Testis (tissue), 3 donors: ENCODE measurements around the gene GFI1. TPM values are rescaled to one million over a fixed set of nuclear protein-coding genes. Genes with fewer than 3 reads are reported as not detected.

Experiments used
- DNase-seq: peaks from one replicate; pipeline ENCODE4 v3.0.0-alpha.2; 2019
- H3K27ac ChIP-seq, 2 donors: fragments of 200-600 bp; sonication (generic); one replicate each; pipeline ENCODE4 v1.5.1; 2019
- H3K27me3 ChIP-seq: fragments of 200-600 bp; sonication (generic); one replicate; pipeline ENCODE4 v1.5.1; 2019
- H3K36me3 ChIP-seq: fragments of 200-600 bp; sonication (generic); one replicate; pipeline ENCODE4 v1.5.1; 2017; ENCODE audit warnings: low read depth; ENCODE audit errors: missing control alignments
- H3K4me1 ChIP-seq: fragments of 200-600 bp; sonication (generic); one replicate; pipeline ENCODE4 v1.5.1; 2019
- H3K4me3 ChIP-seq, 2 donors: fragments of 200-600 bp; sonication (generic); one replicate each; pipeline ENCODE4 v1.5.1; 2017 to 2019
- H3K9me3 ChIP-seq: fragments of 200-600 bp; sonication (generic); one replicate; pipeline ENCODE4 v1.5.1; 2017
- POLR2A ChIP-seq: fragments of 450-650 bp; IDR thresholded peaks from one replicate; pipeline ENCODE4 v1.6.1; 2017; ENCODE audit warnings: antibody characterized with exemption, mild to moderate bottlenecking, moderate library complexity
- WGBS, 2 donors: methylation state at CpG; one replicate each; pipeline ENCODE4 v1.1.5; 2018; 5-methylcytosine and 5-hydroxymethylcytosine counted together
- intact Hi-C: fragments of 100-400 bp; cut with DNase I; formaldehyde crosslinking; loops from one replicate; pipeline ENCODE4 v1.15.1; 2023; ENCODE audit warnings: low total_unique reads
- polyA plus RNA-seq: library from polyadenylated mRNA; stranded (reverse); fragments of 350-450 nt; fragmentation: Illumina TruSeq; extraction: RNeasy Lipid Tissue Mini Kit (QIAGEN cat#74804); gene quantifications from one replicate; pipeline ENCODE4 v1.2.3, GENCODE V29; 2014; ENCODE audit warnings: low read depth, low replicate concordance; ENCODE audit not compliant: insufficient read depth
- total RNA-seq, 2 donors: library from RNA; depleted of rRNA; stranded (reverse); fragments of >200 nt; gene quantifications; one replicate each; pipeline ENCODE4 v1.2.3, GENCODE V29; 2016
- TF ChIP-seq, protein P1 (sequence below), 3 experiments: fragments of 450-650 bp in 2 of 3; fragments of 200-600 bp in 1 of 3; sonication (generic) in 1 of 3; IDR thresholded peaks; one replicate each; pipeline ENCODE4 v1.5.1; 2016 to 2019; ENCODE audit warnings: antibody characterized with exemption in 3 of 3, mild to moderate bottlenecking in 2 of 3, moderate library complexity in 1 of 3

The GFI1 gene
- total and polyA plus RNA-seq, 3 donors from 2014 or later, result 1.3 to 4.0 (median 3.1) TPM

- H3K4me3 ChIP-seq, result no peak overlapping the region
- intact Hi-C loops, result no loop called here
- 55 to 63% methylated on average over 7 to 12 of the region's 12 CpGs for WGBS, 2 donors
- H3K27me3 ChIP-seq, result no peaks in the 10 kb centered on the region
- H3K9me3 ChIP-seq, result no peaks in the 10 kb centered on the region
- no peaks in the 10 kb centered on the region for H3K36me3 ChIP-seq
- no peak for DNase-seq
- no peak overlapping the region for H3K27ac ChIP-seq
- TF ChIP-seq POLR2A, result no peak
- TF ChIP-seq, protein P1, sequence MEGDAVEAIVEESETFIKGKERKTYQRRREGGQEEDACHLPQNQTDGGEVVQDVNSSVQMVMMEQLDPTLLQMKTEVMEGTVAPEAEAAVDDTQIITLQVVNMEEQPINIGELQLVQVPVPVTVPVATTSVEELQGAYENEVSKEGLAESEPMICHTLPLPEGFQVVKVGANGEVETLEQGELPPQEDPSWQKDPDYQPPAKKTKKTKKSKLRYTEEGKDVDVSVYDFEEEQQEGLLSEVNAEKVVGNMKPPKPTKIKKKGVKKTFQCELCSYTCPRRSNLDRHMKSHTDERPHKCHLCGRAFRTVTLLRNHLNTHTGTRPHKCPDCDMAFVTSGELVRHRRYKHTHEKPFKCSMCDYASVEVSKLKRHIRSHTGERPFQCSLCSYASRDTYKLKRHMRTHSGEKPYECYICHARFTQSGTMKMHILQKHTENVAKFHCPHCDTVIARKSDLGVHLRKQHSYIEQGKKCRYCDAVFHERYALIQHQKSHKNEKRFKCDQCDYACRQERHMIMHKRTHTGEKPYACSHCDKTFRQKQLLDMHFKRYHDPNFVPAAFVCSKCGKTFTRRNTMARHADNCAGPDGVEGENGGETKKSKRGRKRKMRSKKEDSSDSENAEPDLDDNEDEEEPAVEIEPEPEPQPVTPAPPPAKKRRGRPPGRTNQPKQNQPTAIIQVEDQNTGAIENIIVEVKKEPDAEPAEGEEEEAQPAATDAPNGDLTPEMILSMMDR (IDR thresholded peaks at IDR 0.05), result no peak
- peaks cover 4% of the 10 kb centered on the region for H3K4me1 ChIP-seq
These were observed 10.6 kb downstream of the GFI1 start for GRCh38 chr1:92476071-92476631.

GRCh38 chr1:92475029-92475428 is 11.7 kb downstream of the GFI1 start:
- no peaks in the 10 kb centered on the region for H3K27me3 ChIP-seq
- no peak overlapping the region for H3K4me3 ChIP-seq
- no peak for TF ChIP-seq POLR2A
- TF ChIP-seq, protein P1 (IDR thresholded peaks at IDR 0.05), result no peak
- no peaks in the 10 kb centered on the region for H3K36me3 ChIP-seq
- no peaks in the 10 kb centered on the region for H3K4me1 ChIP-seq
- 87 to 93% methylated on average over 3 of the region's 3 CpGs for WGBS, 2 donors
- intact Hi-C loops, result no loop called here
- no peak overlapping the region for H3K27ac ChIP-seq
- DNase-seq, result no peak
- H3K9me3 ChIP-seq, result no peaks in the 10 kb centered on the region

DNA sequence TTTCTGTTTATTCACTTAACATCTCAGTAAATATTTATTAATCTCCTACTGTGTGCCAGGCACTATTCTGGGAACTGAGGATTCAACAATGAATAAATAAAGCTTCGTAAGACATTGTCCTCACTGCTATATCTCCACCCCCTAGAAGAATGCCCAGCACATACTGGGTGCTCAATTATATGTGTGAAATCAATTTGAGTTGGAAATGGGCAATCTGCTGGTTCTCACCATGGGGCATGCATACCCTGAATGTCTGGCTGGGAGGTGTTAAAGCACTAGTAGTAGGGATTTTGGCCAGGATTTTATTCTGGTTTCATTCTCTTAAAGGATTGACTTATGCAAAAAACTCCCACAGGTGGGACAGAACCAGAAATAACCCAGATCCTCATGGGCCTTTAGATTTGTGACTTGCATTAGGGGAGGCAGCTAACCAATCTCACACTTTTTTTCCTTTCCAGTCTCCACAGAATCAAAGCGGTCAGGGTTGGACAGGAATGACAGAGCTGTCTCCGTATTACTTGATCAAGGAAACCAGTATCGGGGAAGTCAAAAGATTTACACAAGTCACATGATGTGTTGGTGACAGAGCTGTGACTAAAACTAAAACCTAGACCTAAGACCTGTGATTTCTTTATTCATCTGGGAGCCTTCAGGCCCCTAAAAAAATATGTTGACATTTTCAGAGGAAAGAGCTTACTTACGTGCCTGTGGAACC is 12.8 kb downstream of the GFI1 start:
- no peak for DNase-seq
- Histone ChIP-seq H3K36me3 (no peaks in the 10 kb centered on the region), H3K27me3 (no peaks in the 10 kb centered on the region), H3K4me1 (no peaks in the 10 kb centered on the region), H3K9me3 (no peaks in the 10 kb centered on the region), H3K4me3 (no peak overlapping the region), H3K27ac (no peak overlapping the region)
- WGBS, 2 donors, result 89 to 95% methylated on average over 5 of the region's 5 CpGs
- intact Hi-C loops, result no loop called here
- no peak for TF ChIP-seq POLR2A
- TF ChIP-seq, protein P1 (IDR thresholded peaks at IDR 0.05), result no peak

GRCh38 chr1:92470216-92470615 is 16.5 kb downstream of the GFI1 start:
- no peaks in the 10 kb centered on the region for H3K4me1 ChIP-seq
- no peak overlapping the region for H3K27ac ChIP-seq
- TF ChIP-seq, protein P1 (IDR thresholded peaks at IDR 0.05), result no peak
- TF ChIP-seq POLR2A, result no peak
- H3K27me3 ChIP-seq, result no peaks in the 10 kb centered on the region
- WGBS, 2 donors, result 88 to 95% methylated on average over 1 of the region's 1 CpG
- intact Hi-C loops, result no loop called here
- H3K4me3 ChIP-seq, result no peak overlapping the region
- H3K9me3 ChIP-seq, result no peaks in the 10 kb centered on the region
- H3K36me3 ChIP-seq, result no peaks in the 10 kb centered on the region
- DNase-seq, result no peak
